Ovary (tissue), 9 donors: ENCODE data around the gene SLC20A1. TPM values are rescaled to one million over a fixed set of nuclear protein-coding genes. Genes with fewer than 3 reads are reported as not detected.

ENCODE experiments used
- DNase-seq, 5 donors: peaks; one replicate each; pipeline ENCODE4 v3.0.0-alpha.2; 2019 to 2020
- H3K27ac ChIP-seq, 2 donors: fragments of 200-600 bp; one replicate each; pipeline versions ENCODE4 v1.5.1 to v1.8.0; 2019 to 2022
- H3K27me3 ChIP-seq: fragments of 200-600 bp; one replicate; pipeline ENCODE4 v1.8.0; 2022
- H3K36me3 ChIP-seq: fragments of 200-600 bp; sonication (generic); one replicate; pipeline ENCODE4 v1.5.1; 2019
- H3K4me1 ChIP-seq: one replicate; pipeline ENCODE4 v1.8.1; 2013; ENCODE audit warnings: mild to moderate bottlenecking, moderate library complexity; ENCODE audit not compliant: insufficient read depth
- H3K4me3 ChIP-seq: fragments of 200-600 bp; sonication (generic); one replicate; pipeline ENCODE4 v1.5.1; 2017
- H3K9me3 ChIP-seq, 2 donors: fragments of 200-600 bp in 1 of 2; sonication (generic) in 1 of 2; one replicate each; pipeline versions ENCODE4 v1.5.1 to v1.8.1; 2013 to 2019; ENCODE audit warnings: mild to moderate bottlenecking in 1 of 2, moderate library complexity in 1 of 2
- CTCF ChIP-seq, 3 donors: fragments of 450-650 bp in 2 of 3; fragments of 200-600 bp in 1 of 3; IDR thresholded peaks; one replicate each; pipeline versions ENCODE4 v1.5.1 to v1.8.0; 2016 to 2022; ENCODE audit warnings: antibody characterized with exemption in 3 of 3, mild to moderate bottlenecking in 1 of 3
- EP300 ChIP-seq: sonication (generic); formaldehyde crosslinking; IDR thresholded peaks from one replicate; pipeline ENCODE4 v1.6.1; 2017; ENCODE audit warnings: antibody characterized with exemption
- POLR2A ChIP-seq: fragments of 450-650 bp; IDR thresholded peaks from one replicate; pipeline ENCODE4 v1.6.1; 2017; ENCODE audit warnings: antibody characterized with exemption, mild to moderate bottlenecking, moderate library complexity
- WGBS, 3 donors: extraction: QIAGEN DNeasy Blood & Tissue Kit in 1 of 3; methylation state at CpG; one replicate each; pipeline versions ENCODE4 v1.1.5 to v1.1.7; 2013 to 2017; 5-methylcytosine and 5-hydroxymethylcytosine counted together
- intact Hi-C, 4 donors: fragments of 100-400 bp; cut with DNase I; formaldehyde crosslinking; loops; one replicate each; pipeline versions ENCODE4 v1.11.0 to v1.15.1; 2022 to 2023
- polyA plus RNA-seq, 2 donors: library from polyadenylated mRNA; stranded (reverse); fragments of 200-250 nt in 1 of 2; fragments of 350-450 nt in 1 of 2; fragmentation: Illumina TruSeq in 1 of 2; extraction: RNeasy Lipid Tissue Mini Kit (QIAGEN cat#74804) in 1 of 2; gene quantifications; one replicate each; pipeline ENCODE4 v1.2.3, GENCODE V29; 2013 to 2014
- total RNA-seq, 7 donors: library from RNA; depleted of rRNA in 2 of 7; stranded (reverse); fragments of >200 nt in 2 of 7; fragmentation: NEBNext Ultra II Directional in 3 of 7; extraction: Animal tissue kit (Norgen Biotek cat#: 25700) in 3 of 7; gene quantifications; one replicate each; pipeline versions ENCODE4 v1.1.0 to v1.2.4, GENCODE V29; 2016 to 2023
- donor health status: DM: no; HTN: no; CAD: no; lungs with moderate emphysema.
- donor health status: DM: no; HTN: no; CAD: no.
- donor health status: Bipolar disorder and iron deficiency.
- donor health status: DM: yes; HTN: yes; CAD: no.
- donor health status: DM: no; HTN: no; CAD: no.
- donor health status: DM: yes; HTN: yes; CAD: no.

The SLC20A1 gene
- total and polyA plus RNA-seq, 9 donors: 8.2 to 49.9 (median 19.9) TPM

DNA sequence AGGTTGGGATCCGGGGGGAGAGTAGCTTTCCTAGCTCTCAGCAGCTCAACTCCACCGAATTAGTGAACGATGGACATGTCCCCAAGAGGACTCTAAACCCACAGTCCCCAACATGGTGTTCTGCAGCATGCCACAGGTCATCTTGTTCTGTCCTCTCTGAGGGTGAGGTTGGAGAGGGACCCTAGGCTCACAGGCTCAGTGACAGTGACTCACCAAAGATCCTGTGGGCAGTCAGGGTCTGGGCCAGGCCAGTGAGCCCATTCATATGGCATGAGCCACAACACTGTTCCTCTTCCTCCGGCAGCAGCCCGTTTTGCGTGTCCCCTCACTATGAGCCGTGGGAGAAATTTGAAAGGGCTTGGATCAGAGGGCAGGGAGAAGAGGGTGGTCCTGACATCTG, 2.8 kb upstream of the SLC20A1 start:
- DNase-seq: no peak
- no peaks in the 10 kb centered on the region for H3K27me3 ChIP-seq
- no peaks in the 10 kb centered on the region for H3K9me3 ChIP-seq
- no peak for TF ChIP-seq EP300
- TF ChIP-seq POLR2A: no peak
- no peak for TF ChIP-seq CTCF (IDR thresholded peaks at IDR 0.05)
- peaks cover 4% of the 10 kb centered on the region for H3K4me1 ChIP-seq
- no peaks in the 10 kb centered on the region for H3K36me3 ChIP-seq
- intact Hi-C loops: no loop called here
- no peak overlapping the region for H3K4me3 ChIP-seq
- no peak overlapping the region for H3K27ac ChIP-seq
- WGBS, 3 donors: 89 to 95% (median 93%) methylated on average over 7 of the region's 7 CpGs

GRCh38 chr2:112643488-112643887, 2.3 kb upstream of the SLC20A1 start:
- Histone ChIP-seq H3K36me3 (no peaks in the 10 kb centered on the region), H3K27ac (no peak overlapping the region), H3K9me3 (no peaks in the 10 kb centered on the region), H3K4me1 (peaks cover 4% of the 10 kb centered on the region), H3K27me3 (no peaks in the 10 kb centered on the region), H3K4me3 (no peak overlapping the region)
- 86 to 90% (median 88%) methylated on average over 3 of the region's 3 CpGs for whole genome bisulfite sequencing, 3 donors
- DNase-seq: no peak
- intact Hi-C loops: no loop called here
- TF ChIP-seq CTCF (IDR thresholded peaks at IDR 0.05) (no peak), POLR2A (no peak)

DNA sequence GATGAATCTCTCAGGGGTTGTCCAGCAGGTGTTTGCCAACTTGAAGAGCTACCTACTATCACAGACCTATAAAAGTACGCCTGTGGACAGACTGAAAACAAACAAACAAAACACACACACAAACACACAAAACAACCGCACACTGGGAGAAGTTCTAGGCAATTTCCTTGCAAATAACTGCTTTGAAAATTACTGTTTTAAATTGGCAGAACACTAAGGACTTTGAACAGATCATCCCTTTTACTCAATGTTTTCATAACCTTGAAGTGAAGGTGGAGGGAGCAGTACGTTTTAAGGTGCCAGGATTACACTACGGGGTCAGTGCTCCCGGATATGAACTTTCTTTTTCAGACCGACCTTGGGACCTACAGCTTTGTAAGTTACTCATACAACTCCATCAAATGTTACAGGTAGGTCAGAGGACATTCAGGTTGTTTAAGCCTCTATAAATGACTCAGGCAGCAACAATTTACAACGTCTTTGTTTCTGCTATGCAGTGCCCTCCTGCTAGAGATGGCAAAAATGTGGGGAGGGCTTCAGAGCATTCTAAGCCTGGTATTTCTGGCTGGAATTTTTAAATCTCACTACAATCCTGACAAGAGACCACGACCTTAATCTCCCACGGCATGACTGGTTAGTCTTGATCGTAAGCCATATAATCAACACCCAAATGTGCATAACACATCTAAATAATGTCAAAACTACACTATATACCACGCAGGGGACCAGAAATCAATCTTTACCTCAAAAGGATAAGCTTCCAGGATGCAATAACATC, 1.4 kb upstream of the SLC20A1 start:
- 12 to 21% (median 14%) methylated on average over 11 of the region's 11 CpGs for WGBS, 3 donors
- intact Hi-C loops: no loop called here
- Histone ChIP-seq H3K9me3 (no peaks in the 10 kb centered on the region), H3K4me3 (peak overlapping the region; percentile 72), H3K27ac (no peak overlapping the region), H3K36me3 (no peaks in the 10 kb centered on the region), H3K27me3 (no peaks in the 10 kb centered on the region), H3K4me1 (peaks cover 4% of the 10 kb centered on the region)
- TF ChIP-seq CTCF (IDR thresholded peaks at IDR 0.05) (no peak), EP300 (no peak), POLR2A (no peak)
- DNase-seq: no peak

GRCh38 chr2:112644933-112645309, 818 bp upstream of the SLC20A1 start:
- intact Hi-C loops: loop anchor here in 1 of 4 donors (5.0 kb wide), 1 partner anchor 163 kb away; the partner anchor contains the start of gene TTL
- 1 to 5% (median 3%) methylated on average over 11 of the region's 11 CpGs for WGBS, 3 donors
- H3K9me3 ChIP-seq: no peaks in the 10 kb centered on the region
- peak overlapping the region; percentile 72 for H3K4me3 ChIP-seq
- H3K27ac ChIP-seq: peak overlapping the region in 1 of 2 donors; percentile 89
- TF ChIP-seq CTCF (IDR thresholded peaks at IDR 0.05) (no peak), POLR2A (no peak)
- DNase-seq: no peak
- peaks cover 4% of the 10 kb centered on the region for H3K4me1 ChIP-seq
- no peaks in the 10 kb centered on the region for H3K27me3 ChIP-seq
- H3K36me3 ChIP-seq: no peaks in the 10 kb centered on the region
